Mucosa of stomach (tissue), 1 donor: ENCODE data around the gene PRSS38.
"Not testable (repeated sequence)": the region's sequence is repeated elsewhere in the genome, so short reads cannot be mapped to it uniquely, and the experiment has no call there.

Experiments used
- H3K27me3 ChIP-seq: one replicate; pipeline ENCODE4 v1.7.0; 2013; ENCODE audit warnings: mild to moderate bottlenecking, low read length; ENCODE audit not compliant: control insufficient read depth, insufficient read depth
- H3K36me3 ChIP-seq: one replicate; pipeline ENCODE4 v1.7.0; 2013; ENCODE audit warnings: low read length; ENCODE audit not compliant: control insufficient read depth, insufficient read depth
- H3K4me1 ChIP-seq: one replicate; pipeline ENCODE4 v1.7.0; 2013; ENCODE audit warnings: mild to moderate bottlenecking, low read length; ENCODE audit not compliant: control insufficient read depth, insufficient read depth
- H3K4me3 ChIP-seq: one replicate; pipeline ENCODE4 v1.7.0; 2013; ENCODE audit warnings: low read length
- H3K9ac ChIP-seq: one replicate; pipeline ENCODE4 v1.7.0; 2013; ENCODE audit warnings: mild to moderate bottlenecking, low read length, moderate library complexity
- H3K9me3 ChIP-seq: one replicate; pipeline ENCODE4 v1.7.0; 2013; ENCODE audit warnings: mild to moderate bottlenecking, low read length, moderate library complexity; ENCODE audit not compliant: control insufficient read depth
- donor health status: Pancreatic carcinoma.

PRSS38 gene

GRCh38 chr1:227844320-227845146, 29.1 kb downstream of the PRSS38 start:
- Histone ChIP-seq H3K36me3 (no peaks in the 10 kb centered on the region), H3K4me3 (no peak overlapping the region), H3K4me1 (no peaks in the 10 kb centered on the region), H3K9ac (no peak overlapping the region), H3K9me3 (no peaks in the 10 kb centered on the region), H3K27me3 (no peaks in the 10 kb centered on the region)

- Histone ChIP-seq H3K9me3 (no peaks in the 10 kb centered on the region), H3K36me3 (no peaks in the 10 kb centered on the region), H3K4me1 (no peaks in the 10 kb centered on the region), H3K4me3 (no peak overlapping the region), H3K9ac (no peak overlapping the region), H3K27me3 (no peaks in the 10 kb centered on the region)
Measured at GRCh38 chr1:227845147-227845458, 29.6 kb downstream of the PRSS38 start.

- no peak overlapping the region for H3K4me3 ChIP-seq
Measured at GRCh38 chr1:227845519-227845918, 30.0 kb downstream of the PRSS38 start.

GRCh38 chr1:227846265-227846858, 30.9 kb downstream of the PRSS38 start:
- no peaks in the 10 kb centered on the region for H3K9me3 ChIP-seq
- H3K36me3 ChIP-seq = no peaks in the 10 kb centered on the region
- no peaks in the 10 kb centered on the region for H3K27me3 ChIP-seq
- no peak overlapping the region for H3K4me3 ChIP-seq
- no peaks in the 10 kb centered on the region for H3K4me1 ChIP-seq
- H3K9ac ChIP-seq = no peak overlapping the region

More at GRCh38 chr1:227845519-227845918, 30.0 kb downstream of the PRSS38 start:
- Histone ChIP-seq H3K9me3 (no peaks in the 10 kb centered on the region), H3K4me1 (no peaks in the 10 kb centered on the region), H3K9ac (no peak overlapping the region), H3K36me3 (no peaks in the 10 kb centered on the region), H3K27me3 (no peaks in the 10 kb centered on the region)

- not testable (repeated sequence) for H3K36me3 ChIP-seq, H3K9me3 ChIP-seq, H3K4me1 ChIP-seq, H3K27me3 ChIP-seq, H3K4me3 ChIP-seq, H3K9ac ChIP-seq
Measured at GRCh38 chr1:227847046-227847445, 31.6 kb downstream of the PRSS38 start.

- H3K9ac ChIP-seq = no peak overlapping the region
- no peaks in the 10 kb centered on the region for H3K4me1 ChIP-seq
- H3K9me3 ChIP-seq = no peaks in the 10 kb centered on the region
- no peaks in the 10 kb centered on the region for H3K36me3 ChIP-seq
- peaks cover 5% of the 10 kb centered on the region for H3K27me3 ChIP-seq
- no peak overlapping the region for H3K4me3 ChIP-seq
Measured at GRCh38 chr1:227848430-227848932, 33.0 kb downstream of the PRSS38 start.

DNA sequence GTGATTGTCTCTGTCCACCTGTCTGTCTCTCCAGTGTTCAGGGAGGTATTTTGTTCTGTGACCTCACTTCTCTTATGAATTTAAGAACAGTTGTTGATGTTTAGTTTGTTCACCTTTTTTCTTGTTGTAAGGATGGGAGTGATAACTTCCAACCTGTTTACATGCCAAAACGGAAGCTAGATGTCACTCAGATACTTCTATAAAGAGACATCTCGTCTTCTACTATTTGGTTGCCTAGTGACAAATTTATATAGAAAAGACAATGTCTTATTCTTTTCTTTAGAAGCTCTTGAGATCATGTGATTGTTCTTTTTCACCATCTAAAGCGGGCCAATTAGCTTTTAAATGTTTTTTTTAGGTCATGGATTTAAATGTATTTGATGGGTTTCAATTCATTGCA, 33.8 kb downstream of the PRSS38 start:
- Histone ChIP-seq H3K4me3 (no peak overlapping the region), H3K9ac (no peak overlapping the region), H3K36me3 (no peaks in the 10 kb centered on the region), H3K27me3 (peaks cover 5% of the 10 kb centered on the region), H3K9me3 (no peaks in the 10 kb centered on the region), H3K4me1 (no peaks in the 10 kb centered on the region)

GRCh38 chr1:227854189-227854588, 38.7 kb downstream of the PRSS38 start:
- Histone ChIP-seq H3K36me3 (no peaks in the 10 kb centered on the region), H3K4me1 (no peaks in the 10 kb centered on the region), H3K4me3 (no peak overlapping the region), H3K27me3 (peaks cover 5% of the 10 kb centered on the region), H3K9me3 (no peaks in the 10 kb centered on the region), H3K9ac (no peak overlapping the region)

DNA sequence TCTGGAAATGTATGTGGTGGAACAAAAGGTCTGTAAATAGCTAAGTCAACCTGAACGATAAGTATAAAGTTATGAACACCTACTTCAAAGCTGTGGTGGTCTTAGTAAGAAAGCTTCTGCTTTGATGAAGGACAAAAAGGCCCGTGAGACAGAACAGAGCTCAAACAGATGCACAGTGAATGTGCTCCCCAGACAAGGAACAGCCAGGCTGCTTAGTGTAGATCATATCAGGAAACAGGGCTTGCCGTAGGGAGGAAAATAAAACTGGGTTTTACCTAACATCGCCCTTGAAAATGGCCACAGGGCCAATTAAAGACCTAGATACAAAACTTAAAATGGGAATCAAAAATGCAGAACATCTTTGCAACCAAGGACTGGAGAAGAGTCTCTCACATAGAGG, 40.2 kb downstream of the PRSS38 start:
- no peak overlapping the region for H3K9ac ChIP-seq
- H3K4me3 ChIP-seq = no peak overlapping the region
- H3K9me3 ChIP-seq = no peaks in the 10 kb centered on the region
- H3K4me1 ChIP-seq = no peaks in the 10 kb centered on the region
- peaks cover 5% of the 10 kb centered on the region for H3K27me3 ChIP-seq
- H3K36me3 ChIP-seq = no peaks in the 10 kb centered on the region

DNA sequence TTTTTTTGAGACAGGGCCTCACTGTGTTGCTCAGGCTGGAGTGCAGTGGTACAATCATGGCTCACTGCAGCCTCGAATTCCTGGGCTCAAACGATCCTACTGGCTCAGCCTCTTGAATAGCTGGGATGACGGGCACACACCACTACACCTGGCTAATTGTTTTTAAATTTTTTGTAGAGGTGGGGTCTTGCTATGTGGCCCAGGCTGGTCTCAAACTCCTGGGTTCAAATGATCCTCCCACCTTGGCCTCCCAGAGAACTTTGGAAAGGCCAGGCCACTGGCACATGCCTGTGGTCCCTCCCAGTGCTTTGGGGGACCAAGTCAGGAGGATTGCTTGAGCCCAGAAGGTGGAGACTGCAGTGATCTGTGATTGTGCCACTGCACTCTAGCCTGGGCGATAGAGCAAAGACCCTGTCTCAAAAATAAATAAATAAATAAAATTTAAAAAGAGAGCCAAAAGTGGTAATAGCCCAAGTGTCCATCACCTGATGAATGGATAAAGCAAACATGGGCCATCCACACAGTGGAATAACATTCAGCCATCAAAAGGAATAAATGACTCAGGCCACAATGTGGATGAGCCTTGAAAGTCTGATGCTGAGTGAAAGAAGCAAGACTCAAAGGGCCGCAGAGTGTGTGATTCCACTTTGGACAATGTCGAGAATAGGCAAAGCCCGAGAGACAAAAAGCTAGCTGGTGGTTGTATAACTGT, 40.8 kb downstream of the PRSS38 start:
- no peaks in the 10 kb centered on the region for H3K9me3 ChIP-seq
- no peaks in the 10 kb centered on the region for H3K36me3 ChIP-seq
- H3K4me3 ChIP-seq = no peak overlapping the region
- no peak overlapping the region for H3K9ac ChIP-seq
- H3K4me1 ChIP-seq = no peaks in the 10 kb centered on the region
- peaks cover 5% of the 10 kb centered on the region for H3K27me3 ChIP-seq

DNA sequence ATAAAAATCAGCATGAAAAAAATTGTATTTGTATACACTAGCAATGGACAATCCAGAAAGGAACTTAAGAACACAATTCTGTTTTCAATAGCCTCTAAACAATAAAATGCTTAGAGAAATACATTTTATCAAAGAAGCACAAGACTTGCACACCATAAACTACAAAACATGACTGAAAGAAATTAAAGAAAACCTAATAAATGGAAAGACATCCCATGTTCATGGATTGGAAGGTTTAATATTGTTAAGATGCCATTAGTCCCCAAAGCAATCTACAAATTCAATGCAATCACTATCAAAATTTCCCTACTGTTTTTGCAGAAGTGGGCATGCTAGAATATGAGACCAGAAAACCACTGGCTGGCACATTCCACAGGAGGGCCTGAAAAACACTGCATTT, 49.4 kb downstream of the PRSS38 start:
- H3K27me3 ChIP-seq = no peaks in the 10 kb centered on the region
- H3K9me3 ChIP-seq = no peaks in the 10 kb centered on the region
- no peak overlapping the region for H3K9ac ChIP-seq
- H3K4me3 ChIP-seq = no peak overlapping the region
- H3K36me3 ChIP-seq = no peaks in the 10 kb centered on the region
- no peaks in the 10 kb centered on the region for H3K4me1 ChIP-seq

DNA sequence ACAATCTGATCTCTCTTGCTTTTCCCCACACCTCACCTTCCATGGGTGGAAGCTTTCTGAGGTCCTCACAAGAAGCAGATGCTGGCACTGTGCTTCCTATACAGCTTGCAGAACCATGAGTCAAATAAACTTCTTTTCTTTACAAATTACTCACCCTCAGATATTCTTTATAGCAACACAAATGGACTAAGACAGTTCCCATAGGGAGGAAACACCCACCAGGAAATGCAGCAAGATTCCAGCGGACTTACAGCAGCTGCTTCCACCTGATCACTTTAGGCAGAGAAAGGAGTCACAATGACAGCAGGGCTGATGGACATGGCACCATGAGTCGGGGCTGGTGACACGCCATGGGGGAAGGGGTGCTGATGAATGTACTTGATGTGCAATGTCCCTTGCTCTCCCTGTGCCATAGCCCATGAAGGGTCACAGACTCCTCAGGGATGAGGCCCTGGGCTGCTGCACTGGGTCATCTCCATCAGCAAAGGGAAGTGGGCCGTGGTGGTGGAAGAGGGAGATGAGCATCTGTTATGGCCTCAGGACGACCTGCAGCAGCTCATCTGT, 53.9 kb downstream of the PRSS38 start:
- H3K4me1 ChIP-seq = no peaks in the 10 kb centered on the region
- H3K9me3 ChIP-seq = no peaks in the 10 kb centered on the region
- no peak overlapping the region for H3K4me3 ChIP-seq
- no peak overlapping the region for H3K9ac ChIP-seq
- H3K27me3 ChIP-seq = no peaks in the 10 kb centered on the region
- H3K36me3 ChIP-seq = no peaks in the 10 kb centered on the region
